HG02970 (cell line): Measurements from ENCODE around the gene CEP78.

Experiments
- ATAC-seq: cut with Tn5 transposase; IDR thresholded peaks from one replicate; pipeline ENCODE4 v1.9.1; 2021; ENCODE audit warnings: mild to moderate bottlenecking, moderate library complexity, moderate number of reproducible peaks; ENCODE audit not compliant: unreplicated experiment, low FRiP score

CEP78 gene

DNA sequence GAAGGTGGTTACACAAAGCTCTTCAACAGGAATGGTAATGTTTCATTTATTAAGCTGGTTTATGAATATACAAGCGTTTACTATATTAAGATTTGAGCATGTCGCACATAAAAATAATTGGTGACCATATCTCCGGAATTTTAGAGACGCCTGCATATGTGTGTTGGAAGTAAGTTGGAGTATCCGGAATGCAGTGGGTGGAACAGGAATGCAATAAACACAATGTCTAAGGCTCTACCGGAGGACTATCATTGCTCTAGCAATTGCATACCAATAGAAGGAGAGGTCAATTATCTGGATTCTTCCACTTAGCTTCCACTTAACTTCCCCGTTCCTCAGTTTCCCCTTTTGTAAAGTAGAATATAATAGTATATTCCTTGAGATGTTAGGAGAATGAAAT, 1.1 kb upstream of the CEP78 start:
- ATAC-seq: no peak

DNA sequence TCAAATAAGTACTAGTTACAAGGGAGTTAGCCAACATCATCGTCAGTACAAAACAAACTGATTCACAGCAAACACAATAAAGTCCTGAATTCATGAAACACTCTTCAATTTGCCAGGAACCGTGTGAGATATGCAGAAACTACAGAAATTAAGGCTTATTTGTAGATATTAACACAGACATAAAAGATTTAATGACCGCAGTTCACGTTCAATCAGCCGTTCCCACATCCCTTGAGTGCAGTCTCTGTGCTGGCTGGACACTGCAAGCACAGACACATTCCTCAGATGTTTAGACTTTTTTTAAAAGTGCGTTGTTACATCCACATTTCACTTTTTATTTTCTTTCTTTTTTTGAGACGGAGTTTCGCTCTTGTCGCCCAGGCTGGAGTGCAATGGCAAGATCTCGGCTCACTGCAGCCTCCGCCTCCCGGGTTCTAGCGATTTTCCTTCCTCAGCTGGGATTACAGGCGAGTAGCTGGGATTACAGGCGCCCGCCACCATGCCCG, 566 bp upstream of the CEP78 start:
- no peak for ATAC-seq

DNA sequence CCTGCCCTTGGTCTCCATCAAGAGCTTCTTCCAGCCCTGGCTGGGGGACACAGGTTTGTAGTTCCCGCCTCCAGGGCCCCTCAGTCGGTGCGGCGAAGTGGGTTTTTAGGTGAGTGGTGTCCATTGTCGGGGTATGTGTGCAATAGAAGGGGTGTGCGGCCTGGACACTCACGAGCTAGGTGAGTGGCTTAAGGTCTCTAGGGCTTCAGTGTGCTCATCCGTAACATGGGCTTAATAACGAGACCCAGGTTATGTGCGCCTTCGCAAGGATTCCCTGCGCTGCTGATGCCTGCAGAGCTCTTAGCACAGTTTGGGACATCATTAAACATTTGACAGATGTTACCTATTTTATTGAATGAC, 656 bp downstream of the CEP78 start:
- peak; percentile 1 for ATAC-seq

DNA sequence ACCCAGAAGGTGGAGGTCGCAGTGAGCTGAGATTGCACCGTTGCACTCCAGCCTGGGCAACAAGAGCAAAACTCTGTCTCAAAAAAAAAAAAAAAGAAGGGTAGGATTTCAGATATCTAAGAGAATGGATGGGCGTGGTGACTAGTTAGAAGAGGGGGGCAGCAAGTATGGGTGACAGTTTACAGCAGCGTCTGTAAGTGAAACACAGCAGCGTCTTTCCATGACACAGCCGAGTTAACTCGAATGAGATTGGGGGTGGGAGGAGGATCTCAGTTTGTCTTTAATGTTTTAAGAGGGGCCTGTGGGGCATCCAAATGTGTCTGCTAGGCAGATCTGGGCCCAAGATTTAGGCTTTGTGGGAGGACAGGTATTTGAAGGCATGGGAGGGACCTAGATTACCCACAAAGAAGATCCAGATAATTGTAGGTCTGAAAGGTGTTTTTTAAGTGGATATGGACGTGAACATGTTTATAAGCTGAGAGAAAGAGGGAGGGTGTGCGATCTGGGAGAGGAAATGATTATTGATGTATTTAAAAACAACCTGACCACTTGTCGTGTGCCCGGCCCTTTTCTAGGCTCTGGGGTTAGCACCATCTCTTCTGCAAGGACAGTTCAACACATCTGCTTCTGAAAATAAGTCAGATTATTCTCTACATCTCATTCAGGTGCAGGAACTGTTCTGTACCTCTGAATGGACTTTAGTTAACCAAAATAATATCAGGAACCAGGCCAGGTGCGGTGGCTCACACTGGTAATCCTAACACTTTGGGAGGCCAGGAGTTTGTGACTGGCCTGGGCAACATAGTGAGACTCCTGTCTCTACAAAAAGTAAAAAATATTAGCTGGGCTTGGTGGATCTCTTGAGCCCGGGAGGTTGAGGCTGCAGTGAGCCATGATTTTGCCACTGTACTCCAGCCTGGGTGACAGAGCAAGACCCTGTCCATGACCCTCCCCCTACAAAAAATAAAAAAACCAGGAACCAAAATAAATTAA, 2.5 kb downstream of the CEP78 start:
- ATAC-seq: no peak

DNA sequence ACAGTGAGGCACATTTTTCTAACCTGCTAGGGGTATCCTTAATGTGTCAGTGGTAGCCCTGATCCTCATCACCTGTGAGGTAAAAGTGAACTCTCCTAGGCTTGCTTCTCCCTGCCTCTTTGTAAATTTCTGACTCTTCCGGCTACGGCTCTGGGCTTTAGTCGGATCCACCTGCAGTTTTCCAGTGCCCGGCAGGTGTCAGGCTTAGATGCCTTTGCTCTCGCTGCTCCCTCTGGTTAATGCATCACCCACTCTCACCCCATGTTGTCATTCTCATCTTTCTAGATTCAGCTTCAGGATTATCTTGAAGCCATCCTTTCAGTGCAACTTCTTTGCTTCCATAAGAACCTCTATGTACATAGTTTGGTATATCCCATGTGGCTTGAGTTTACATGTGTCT, 3.6 kb downstream of the CEP78 start:
- no peak for ATAC-seq

DNA sequence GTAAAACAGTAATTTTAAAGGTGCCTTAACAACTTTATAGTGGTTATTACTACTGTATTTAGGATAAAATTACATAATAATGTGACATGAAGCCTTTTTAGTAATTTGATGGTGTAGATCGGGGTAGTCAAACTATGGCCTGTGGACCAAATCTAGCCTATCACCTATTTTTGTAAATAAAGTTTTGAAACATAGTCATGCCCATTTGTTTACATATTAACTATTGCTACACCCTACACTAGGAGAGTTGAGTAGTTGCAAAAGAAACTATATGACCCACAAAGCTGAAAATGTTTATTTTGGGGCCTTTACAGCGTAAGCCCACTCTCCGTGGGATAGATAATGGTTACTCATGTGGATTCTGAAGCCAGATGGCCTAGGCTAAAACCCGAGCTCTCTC, 6.2 kb downstream of the CEP78 start:
- ATAC-seq: no peak

DNA sequence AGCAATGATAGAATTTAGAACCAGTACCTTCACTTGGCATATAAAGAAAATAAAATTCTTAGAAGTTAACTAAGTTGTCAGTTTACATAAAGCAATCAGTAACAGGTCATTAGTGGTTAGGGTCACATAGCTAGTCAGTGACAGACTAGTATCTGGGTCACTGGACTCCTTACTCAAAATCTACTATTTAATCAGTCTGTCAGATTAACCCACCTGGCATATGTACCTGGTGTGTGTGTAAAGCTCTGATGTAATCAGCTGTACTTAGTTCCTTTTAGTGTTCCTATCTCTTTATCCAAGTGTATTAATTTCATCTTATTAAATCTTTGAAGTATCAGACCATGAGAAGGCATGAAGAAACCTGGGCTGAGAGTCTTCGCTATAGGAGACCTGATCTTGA, 7.3 kb downstream of the CEP78 start:
- ATAC-seq: no peak

DNA sequence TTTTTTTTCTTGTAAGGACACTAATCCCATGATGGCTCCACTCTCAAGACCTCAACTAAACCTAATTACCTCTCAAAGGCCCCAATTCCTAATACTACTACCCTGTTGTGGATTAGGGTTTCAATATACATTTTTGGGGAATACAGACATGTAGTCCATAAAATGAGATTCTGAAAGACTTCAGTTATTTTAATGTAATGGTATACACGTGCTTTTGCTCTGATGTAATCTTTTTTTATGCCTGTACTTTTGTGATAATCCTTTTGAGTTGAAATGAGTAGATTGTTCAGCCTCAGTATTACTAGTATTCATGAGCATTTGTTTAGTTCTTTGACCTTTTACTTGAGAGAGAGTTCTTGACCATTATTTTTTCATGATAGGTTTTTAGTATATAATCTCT, 9.5 kb downstream of the CEP78 start:
- no peak for ATAC-seq

GRCh38 chr9:78248635-78249034, 12.8 kb downstream of the CEP78 start:
- no peak for ATAC-seq

DNA sequence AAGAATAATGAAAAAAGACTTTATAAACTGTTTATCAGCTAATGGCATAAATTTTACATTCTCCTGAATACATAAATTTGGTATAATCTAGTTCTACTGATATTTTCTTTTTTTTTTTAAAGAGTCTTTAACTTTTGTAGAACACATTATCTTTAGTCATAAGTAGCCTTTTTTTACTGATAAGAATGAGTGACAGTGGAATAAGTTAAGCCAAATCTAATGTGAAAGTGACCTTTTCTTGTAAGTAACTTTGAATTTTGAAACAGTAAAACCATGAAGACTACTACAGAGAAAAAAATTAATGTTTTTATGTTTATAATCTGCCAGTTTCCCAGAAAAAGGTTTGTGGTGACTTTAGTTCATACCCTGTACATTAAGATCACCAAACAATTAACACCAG, 13.7 kb downstream of the CEP78 start:
- ATAC-seq: no peak

DNA sequence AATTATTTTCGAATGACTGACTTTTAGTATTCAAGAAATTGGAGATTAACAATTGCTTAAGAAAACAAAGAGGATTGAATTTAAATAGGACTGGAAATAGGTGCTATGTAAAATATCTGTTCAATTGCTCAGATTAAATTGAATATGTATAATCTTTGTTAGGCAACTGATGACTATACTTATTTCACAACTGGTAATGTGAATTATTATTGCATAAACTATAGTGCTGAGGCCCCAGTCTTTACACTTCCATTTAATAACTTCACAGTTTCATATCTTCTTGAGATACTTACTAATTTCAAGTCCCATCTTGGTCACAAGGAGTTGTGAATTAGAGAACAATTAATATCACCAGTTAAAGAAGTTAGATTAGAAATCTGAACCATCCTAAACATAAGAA, 16.7 kb downstream of the CEP78 start:
- no peak for ATAC-seq

DNA sequence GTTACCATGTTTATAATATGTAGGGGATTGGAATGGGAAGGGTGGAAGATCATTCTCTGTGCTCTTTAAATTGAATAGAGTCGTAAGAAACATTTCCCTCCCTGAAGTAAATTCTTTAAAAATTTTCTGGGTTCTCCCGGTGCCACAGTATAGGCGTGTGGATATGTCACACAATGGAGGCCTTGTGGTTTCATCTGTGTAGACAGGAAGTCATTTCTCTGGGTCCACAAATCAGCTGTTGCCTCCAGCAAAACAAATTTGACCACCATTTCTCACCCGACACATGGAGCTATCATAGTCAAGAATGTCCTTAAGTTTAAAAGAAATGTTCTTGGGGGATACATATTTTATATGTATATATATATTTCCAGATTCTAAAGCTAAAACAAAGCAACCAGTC, 17.4 kb downstream of the CEP78 start:
- no peak for ATAC-seq

GRCh38 chr9:78261403-78262001, 25.6 kb downstream of the CEP78 start:
- ATAC-seq: no peak

GRCh38 chr9:78262655-78263054, 26.8 kb downstream of the CEP78 start:
- ATAC-seq: no peak

DNA sequence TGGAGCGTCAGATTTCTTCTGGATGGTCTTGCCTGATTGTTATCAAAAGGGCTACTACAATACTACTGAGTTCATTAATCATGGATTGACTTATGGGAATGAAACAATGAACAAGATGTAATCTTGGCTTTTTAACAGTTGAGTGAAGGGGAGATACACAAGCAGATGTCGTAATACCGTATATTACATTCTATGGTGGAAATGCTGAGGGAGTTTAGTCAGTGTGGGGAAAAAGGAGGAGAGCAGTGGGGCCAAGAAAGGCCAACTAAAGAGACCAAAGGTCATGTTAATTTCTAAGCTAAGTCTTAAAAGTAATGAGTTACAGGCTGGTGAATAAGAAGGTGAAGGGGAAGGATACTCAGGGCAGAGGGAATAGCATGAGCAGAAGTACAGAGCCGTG, 32.0 kb downstream of the CEP78 start:
- ATAC-seq: no peak

GRCh38 chr9:78269784-78270183, 33.9 kb downstream of the CEP78 start:
- no peak for ATAC-seq

DNA sequence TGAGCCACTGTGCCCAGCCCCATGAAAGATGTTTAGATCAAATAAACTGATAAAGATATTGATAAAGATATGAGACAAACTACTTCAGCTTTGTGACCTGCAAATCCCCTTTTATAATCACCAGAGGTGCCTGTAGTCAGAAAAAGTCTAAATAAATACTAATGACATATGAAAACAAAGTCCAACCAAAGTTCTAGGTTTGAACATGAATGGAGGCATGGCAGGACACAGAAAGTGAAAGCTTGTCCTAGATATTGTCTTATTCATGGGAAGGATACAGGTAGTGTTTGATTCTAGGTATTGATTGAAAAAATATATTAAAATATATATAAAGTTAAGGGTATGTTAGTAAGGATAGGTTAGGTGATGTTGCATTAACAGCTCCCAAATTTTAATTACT, 36.4 kb downstream of the CEP78 start:
- no peak for ATAC-seq

GRCh38 chr9:78273761-78274160, 37.9 kb downstream of the CEP78 start:
- no peak for ATAC-seq

- ATAC-seq: no peak
Measured at GRCh38 chr9:78278177-78278777, 42.4 kb downstream of the CEP78 start.

GRCh38 chr9:78278801-78279200, 42.9 kb downstream of the CEP78 start:
- ATAC-seq: no peak

DNA sequence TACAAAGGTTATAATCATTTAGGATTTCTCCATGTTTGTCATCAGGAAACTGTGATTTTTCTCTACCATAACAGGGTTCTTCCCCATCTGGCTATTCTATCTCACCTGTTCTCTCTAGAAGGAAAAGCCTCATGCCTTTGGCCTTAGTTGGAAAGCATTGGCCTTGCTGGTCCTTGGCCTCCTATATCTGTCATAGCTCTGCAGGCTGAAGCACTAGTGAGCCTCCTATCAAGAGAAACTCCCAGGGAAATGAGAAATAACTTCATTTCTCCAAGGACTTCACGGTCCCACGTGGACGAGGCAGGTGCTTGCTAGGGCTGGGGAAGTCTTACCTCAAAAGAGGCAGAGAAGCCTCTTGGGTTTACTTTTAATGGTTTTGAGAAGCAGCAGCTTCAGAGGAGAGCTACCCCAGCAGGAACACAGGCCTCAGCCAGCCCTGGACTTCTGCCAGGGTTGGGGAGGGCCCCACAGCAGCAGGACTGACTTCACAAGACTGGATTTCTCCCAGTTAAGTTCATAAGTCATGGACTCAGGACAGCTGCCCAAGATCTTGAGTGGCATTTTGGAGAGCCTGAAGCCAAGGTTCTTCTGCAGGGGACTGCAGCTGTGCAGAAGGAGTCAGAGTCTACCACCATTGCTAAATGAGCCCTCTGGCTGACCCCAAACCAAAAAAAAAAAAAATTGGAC, 45.2 kb downstream of the CEP78 start:
- no peak for ATAC-seq
